A549 (cell line): ENCODE data around the gene EEF1A1. TPM values are rescaled to one million over a fixed set of nuclear protein-coding genes. Genes with fewer than 3 reads are reported as not detected.
"Not testable (repeated sequence)": the region's sequence is repeated elsewhere in the genome, so short reads cannot be mapped to it uniquely, and the experiment has no call there.

Experiments
- ATAC-seq, 2 experiments: fragments of 200-7000 bp in 1 of 2; fragments of >200 bp in 1 of 2; cut with Nextera tagmentation in 1 of 2; cut with Tn5 transposase in 1 of 2; 3 replicates each; pipeline versions ENCODE4 v1.8.0 to v1.9.1; 2018 to 2020; ENCODE audit warnings: mild to moderate bottlenecking in 1 of 2, moderate library complexity in 1 of 2
- CTCF ChIA-PET: fragments of 300-600 bp; sonication (Branson Sonifier 250); formaldehyde crosslinking; extraction: SDS; loops from one replicate; lab custom pipeline; 2021; ENCODE audit warnings: antibody characterized with exemption, inconsistent platforms; lab: Yijun Ruan, JAX
- POLR2A ChIA-PET: fragments of 350-600 bp; formaldehyde crosslinking; extraction: SDS; loops from one replicate; lab custom pipeline; 2021; ENCODE audit warnings: antibody characterized with exemption, inconsistent platforms; lab: Yijun Ruan, JAX
- DNase-seq, 2 experiments: peaks; one replicate each; pipeline versions ENCODE4 v3.0.0 to v3.0.0-alpha.2; 2011 to 2016; ENCODE audit warnings: low read depth in 1 of 2, low spot score in 1 of 2
- FAIRE-seq: peaks from 2 replicates; lab custom pipeline; 2011; peaks lifted over from hg19 to GRCh38; lab: Jason Lieb, UNC
- H3K27ac ChIP-seq, 2 experiments: fragments of >200 bp; sonication (Bioruptor Twin); formaldehyde crosslinking; 3 replicates each; pipeline ENCODE4 v1.5.1; 2016 to 2017
- H3K4me1 ChIP-seq: fragments of >200 bp; sonication (Bioruptor Twin); formaldehyde crosslinking; 3 replicates; pipeline ENCODE4 v1.6.1; 2016
- H3K4me2 ChIP-seq: fragments of >200 bp; sonication (Bioruptor Twin); formaldehyde crosslinking; 3 replicates; pipeline ENCODE4 v1.6.1; 2016
- H3K4me3 ChIP-seq: fragments of >200 bp; sonication (Bioruptor Twin); formaldehyde crosslinking; 3 replicates; pipeline ENCODE4 v1.5.1; 2016
- H3K9me3 ChIP-seq: fragments of >200 bp; sonication (Bioruptor Twin); formaldehyde crosslinking; 3 replicates; pipeline ENCODE4 v1.6.1; 2016
- CBX2 ChIP-seq: fragments of 200-600 bp; sonication (generic); IDR thresholded peaks from 2 replicates; pipeline ENCODE4 v1.6.1; 2016; ENCODE audit warnings: low read depth, mild to moderate bottlenecking, borderline replicate concordance
- CTCF ChIP-seq: fragments of >200 bp; sonication (Bioruptor Twin); formaldehyde crosslinking; IDR thresholded peaks from 3 replicates; pipeline ENCODE4 v1.5.1; 2016
- E2F6 ChIP-seq: IDR thresholded peaks from 2 replicates; pipeline ENCODE4 v1.6.1; 2012; ENCODE audit warnings: low read depth, borderline replicate concordance
- EP300 ChIP-seq, 2 experiments: fragments of >200 bp; sonication (Bioruptor Twin); formaldehyde crosslinking; IDR thresholded peaks; 2 replicates in 1 of 2; 3 replicates in 1 of 2; pipeline ENCODE4 v1.6.1; 2016 to 2017
- ESRRA ChIP-seq: fragments of 150-350 bp; IDR thresholded peaks from 2 replicates; pipeline ENCODE4 v1.6.1; 2014; ENCODE audit warnings: mild to moderate bottlenecking, low read length, borderline replicate concordance
- HOXA7 ChIP-seq: fragments of 250-450 bp; sonication (Bioruptor Pico); IDR thresholded peaks from 2 replicates; pipeline ENCODE4 v1.5.0; 2020; ENCODE audit warnings: mild to moderate bottlenecking, moderate library complexity
- NR3C1 ChIP-seq: fragments of >200 bp; sonication (Bioruptor Twin); formaldehyde crosslinking; IDR thresholded peaks from 3 replicates; pipeline ENCODE4 v1.6.1; 2017
- RNF2 ChIP-seq: fragments of 200-600 bp; sonication (generic); IDR thresholded peaks from 2 replicates; pipeline ENCODE4 v1.6.1; 2016; ENCODE audit warnings: low read depth, mild to moderate bottlenecking, antibody characterized with exemption, moderate library complexity, borderline replicate concordance
- SMC3 ChIP-seq: fragments of >200 bp; sonication (Bioruptor Twin); formaldehyde crosslinking; IDR thresholded peaks from 3 replicates; pipeline ENCODE4 v1.6.1; 2018; ENCODE audit warnings: inconsistent platforms
- ZC3H11A ChIP-seq: fragments of 450-650 bp; IDR thresholded peaks from 2 replicates; pipeline ENCODE4 v1.6.1; 2014; ENCODE audit warnings: antibody characterized with exemption, mild to moderate bottlenecking
- WGBS: methylation state at CpG from one replicate; pipeline ENCODE4 v1.1.6; 2017; ENCODE audit errors: missing lambda C conversion rate; 5-methylcytosine and 5-hydroxymethylcytosine counted together
- polyA plus RNA-seq, 4 experiments: library from polyadenylated mRNA; depleted of rRNA in 3 of 4; stranded (reverse); fragments of >200 nt; fragmentation: RNase III in 1 of 4; extraction: RNeasy Plus Mini Kit Qiagen cat#74134 plus additional on column Dnase treatment in 1 of 4; gene quantifications; 2 replicates in 3 of 4; 3 replicates in 1 of 4; pipeline ENCODE4 v1.2.3, GENCODE V29; 2011 to 2017

EEF1A1 gene
- polyA plus RNA-seq, 2 of the 4 experiments (the other 2 are of a cell fraction): 5,660 to 9,755 TPM

- POLR2A ChIA-PET: interaction anchor here (0.7 kb wide), 1 partner anchor 33 kb away, joined by 4 read pairs; no protein-coding TSS in a partner anchor
- ATAC-seq, FAIRE-seq, H3K27ac ChIP-seq, DNase-seq, CTCF ChIA-PET, H3K4me1 ChIP-seq, H3K4me2 ChIP-seq, H3K4me3 ChIP-seq, H3K9me3 ChIP-seq: not testable (repeated sequence)
- 92% methylated on average over 11 of the region's 11 CpGs for WGBS
These were observed 34.6 kb upstream of the EEF1A1 start for GRCh38 chr6:73555380-73555949.

GRCh38 chr6:73551115-73551514 is 30.3 kb upstream of the EEF1A1 start:
- H3K27ac ChIP-seq, H3K4me3 ChIP-seq, H3K4me2 ChIP-seq, CTCF ChIA-PET, DNase-seq, FAIRE-seq, ATAC-seq, H3K9me3 ChIP-seq, H3K4me1 ChIP-seq, POLR2A ChIA-PET: not testable (repeated sequence)
- 90% methylated on average over 4 of the region's 4 CpGs for WGBS

- CTCF ChIA-PET: interaction anchor here (0.7 to 2.7 kb wide), 3 partner anchors 10 to 76 kb away, joined by 3 to 9 read pairs (median 3); no protein-coding TSS in a partner anchor
- WGBS: 76% methylated on average over 12 of the region's 12 CpGs
- no peak overlapping the region for H3K4me2 ChIP-seq
- no peak for ATAC-seq
- H3K4me1 ChIP-seq: no peaks in the 10 kb centered on the region
- H3K9me3 ChIP-seq: no peaks in the 10 kb centered on the region
- TF ChIP-seq ESRRA (no peak), SMC3 (no peak), HOXA7 (CRISPR knock-in tag) (no peak), RNF2 (no peak), CBX2 (no peak), EP300 (IDR thresholded peaks at IDR 0.05) (no peak)
- no peak overlapping the region for H3K4me3 ChIP-seq
- POLR2A ChIA-PET: interaction anchor here (0.7 to 1.0 kb wide), 2 partner anchors 16 to 27 kb away, joined by 3 read pairs; no protein-coding TSS in a partner anchor
- FAIRE-seq: no peak
- no peak for DNase-seq
- no peak overlapping the region for H3K27ac ChIP-seq
These were observed 27.9 kb upstream of the EEF1A1 start for GRCh38 chr6:73548458-73549446.

GRCh38 chr6:73547036-73547435 is 26.2 kb upstream of the EEF1A1 start:
- Histone ChIP-seq H3K4me1 (no peaks in the 10 kb centered on the region), H3K27ac (no peak overlapping the region), H3K4me3 (no peak overlapping the region), H3K9me3 (no peaks in the 10 kb centered on the region), H3K4me2 (no peak overlapping the region)
- TF ChIP-seq ZC3H11A (no peak), CTCF (no peak), NR3C1 (no peak), E2F6 (no peak)
- ATAC-seq: no peak
- 73% methylated on average over 1 of the region's 1 CpG for WGBS
- no peak for FAIRE-seq
- DNase-seq: no peak
- ChIA-PET POLR2A (no interaction called here), CTCF (interaction anchor here (0.9 to 2.7 kb wide), 3 partner anchors 12 to 59 kb away, joined by 3 to 9 read pairs (median 5); no protein-coding TSS in a partner anchor)
